OCI-LY1 (cell line): ENCODE results near the gene COL6A2.

Experiments
- EZH2 ChIP-seq: fragments of 200-600 bp; sonication (generic), shearing (Covaris generic); IDR thresholded peaks from 2 replicates; pipeline ENCODE4 v1.8.0; 2017; ENCODE audit warnings: borderline replicate concordance, mixed run types, mild to moderate bottlenecking, antibody characterized with exemption, low read length, moderate library complexity, mixed read lengths
- TF ChIP-seq, protein P1 (sequence below): fragments of 200-600 bp; sonication (generic), shearing (Covaris generic); IDR thresholded peaks from 2 replicates; pipeline ENCODE4 v1.5.1; 2017; ENCODE audit warnings: mild to moderate bottlenecking, antibody characterized with exemption, low read length, moderate library complexity, mixed read lengths

- TF ChIP-seq, protein P1, sequence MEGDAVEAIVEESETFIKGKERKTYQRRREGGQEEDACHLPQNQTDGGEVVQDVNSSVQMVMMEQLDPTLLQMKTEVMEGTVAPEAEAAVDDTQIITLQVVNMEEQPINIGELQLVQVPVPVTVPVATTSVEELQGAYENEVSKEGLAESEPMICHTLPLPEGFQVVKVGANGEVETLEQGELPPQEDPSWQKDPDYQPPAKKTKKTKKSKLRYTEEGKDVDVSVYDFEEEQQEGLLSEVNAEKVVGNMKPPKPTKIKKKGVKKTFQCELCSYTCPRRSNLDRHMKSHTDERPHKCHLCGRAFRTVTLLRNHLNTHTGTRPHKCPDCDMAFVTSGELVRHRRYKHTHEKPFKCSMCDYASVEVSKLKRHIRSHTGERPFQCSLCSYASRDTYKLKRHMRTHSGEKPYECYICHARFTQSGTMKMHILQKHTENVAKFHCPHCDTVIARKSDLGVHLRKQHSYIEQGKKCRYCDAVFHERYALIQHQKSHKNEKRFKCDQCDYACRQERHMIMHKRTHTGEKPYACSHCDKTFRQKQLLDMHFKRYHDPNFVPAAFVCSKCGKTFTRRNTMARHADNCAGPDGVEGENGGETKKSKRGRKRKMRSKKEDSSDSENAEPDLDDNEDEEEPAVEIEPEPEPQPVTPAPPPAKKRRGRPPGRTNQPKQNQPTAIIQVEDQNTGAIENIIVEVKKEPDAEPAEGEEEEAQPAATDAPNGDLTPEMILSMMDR: no peak
- no peak for TF ChIP-seq EZH2
Observed at GRCh38 chr21:46082963-46083790, 14.7 kb upstream of the COL6A2 start.
